Measurements from ENCODE around the gene PDCD1. TPM values are rescaled to one million over a fixed set of nuclear protein-coding genes. Genes with fewer than 3 reads are reported as not detected.

The PDCD1 gene
- total and polyA plus RNA-seq, 2 of the 13 experiments (the other 11 are each of a cell fraction or from before 2014, with no cell fraction given), result 0.04 TPM; not detected in 1

DNA sequence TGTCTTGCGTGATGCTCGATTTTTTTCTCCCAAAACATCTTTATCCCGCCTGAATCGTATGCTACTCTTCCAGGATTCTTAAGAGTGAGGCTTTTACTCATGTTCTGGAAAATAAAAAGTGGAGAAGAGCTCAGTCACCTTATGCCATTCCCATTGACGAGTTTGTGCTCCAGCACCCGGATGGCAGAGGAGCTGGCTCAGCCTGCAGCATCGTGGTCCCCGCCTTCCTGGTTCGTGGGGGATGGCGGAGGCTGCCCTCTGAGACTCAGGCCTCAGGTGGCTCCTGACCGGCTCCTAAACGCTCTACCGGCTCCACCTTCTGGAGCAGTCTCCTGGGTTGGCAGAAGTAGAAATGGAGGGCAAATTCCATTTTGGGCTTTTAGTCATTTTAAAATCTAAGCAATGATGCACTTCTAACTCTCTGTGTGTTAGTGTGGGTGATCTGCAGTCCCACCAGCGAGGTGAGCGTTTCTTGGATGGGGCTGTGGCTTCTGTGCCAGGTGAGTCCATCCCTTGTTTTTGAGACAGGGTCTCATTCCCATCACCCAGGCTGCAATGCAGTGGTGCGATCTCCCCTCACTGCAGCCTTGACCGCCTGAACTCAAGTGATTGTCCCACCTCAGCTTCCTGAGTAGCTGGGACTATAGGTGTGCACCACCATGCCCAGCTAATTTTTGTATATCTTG lies 38.7 kb upstream of the PDCD1 start:
- no peak for FAIRE-seq
- no peak for TF ChIP-seq ZC3H4 (CRISPR knock-in tag; IDR thresholded peaks at IDR 0.05; ENCODE audit: borderline replicate concordance)
- TF ChIP-seq ZNF557 (CRISPR knock-in tag; IDR thresholded peaks at IDR 0.05), result no peak
- TF ChIP-seq CEBPB (IDR thresholded peaks at IDR 0.05; ENCODE audit: borderline replicate concordance, low read depth, low read length), result no peak
- no peak for TF ChIP-seq ZBTB46 (CRISPR knock-in tag; IDR thresholded peaks at IDR 0.05; ENCODE audit: borderline replicate concordance)
- no peak for TF ChIP-seq BCLAF1 (IDR thresholded peaks at IDR 0.05)
- TF ChIP-seq TEAD2 (CRISPR knock-in tag; IDR thresholded peaks at IDR 0.05), result no peak
- no peak for TF ChIP-seq ZSCAN9 (CRISPR knock-in tag; IDR thresholded peaks at IDR 0.05; ENCODE audit: borderline replicate concordance)
- no peak for TF ChIP-seq NFIC (IDR thresholded peaks at IDR 0.05; ENCODE audit: low read length)
- TF ChIP-seq RBM39 (IDR thresholded peaks at IDR 0.05; ENCODE audit: low read depth, low read length, poor library complexity, severe bottlenecking), result no peak
- in situ Hi-C loops (cut with HindIII; ENCODE audit: extremely low pct_ligation_motif_present, low pct_unique_long_range_greater_than_20kb) (no loop called here), intact Hi-C loops (cut with micrococcal nuclease; ENCODE audit: unreplicated experiment) (no loop called here)
- POLR2A ChIA-PET, result no interaction called here
- Histone ChIP-seq H2AFZ (ENCODE audit: low read length) (no peak overlapping the region), H3K4me1 (ENCODE audit: insufficient read depth, low read length) (peaks cover 7% of the 10 kb centered on the region), H3K36me3 (replicated peaks in 1 of 2; ENCODE audit: control insufficient read depth in 1 of 2, insufficient read depth in 2 of 2, low read length in 2 of 2) (no peaks in the 10 kb centered on the region), H3K9me3 (ENCODE audit: low read length) (no peaks in the 10 kb centered on the region), H4K20me1 (ENCODE audit: insufficient read depth, low read length) (no peaks in the 10 kb centered on the region), H3K27ac (ENCODE audit: extremely low read length, insufficient read depth, low read length) (no peak overlapping the region), H3K27me3 (ENCODE audit: control insufficient read depth in 1 of 2, insufficient read depth in 2 of 2, low read length in 2 of 2) (peaks cover 11 to 54% of the 10 kb centered on the region in 2 experiments), H3K4me2 (ENCODE audit: low read depth, low read length) (no peak overlapping the region), H3K79me2 (ENCODE audit: insufficient read depth, low read length) (no peaks in the 10 kb centered on the region), H3K4me3 (replicated peaks in 1 of 3; ENCODE audit: insufficient read depth in 1 of 3, low read depth in 2 of 3, low read length in 3 of 3) (no peak overlapping the region), H3K9ac (ENCODE audit: insufficient read depth, low read depth, low read length) (no peak overlapping the region)
- ATAC-seq, result no peak
- CTCF ChIA-PET (ENCODE audit: low intra/inter-chr PET ratio, low total read pairs), result no interaction called here
- DNase-seq (ENCODE audit: low spot score), result no peak
- BruUV-seq (replicated peaks), result no TSS peak
- WGBS (ENCODE audit: low lambda C conversion rate), result 56% methylated on average over 17 of the region's 17 CpGs
